ENCODE results near the gene SLC2A9. TPM values are rescaled to one million over a fixed set of nuclear protein-coding genes. Genes with fewer than 3 reads are reported as not detected.

The SLC2A9 gene
- total and polyA plus RNA-seq, 2 donors (not counting 1 experiment from before 2014, with no cell fraction given): 2.3 to 3.9 TPM

DNA sequence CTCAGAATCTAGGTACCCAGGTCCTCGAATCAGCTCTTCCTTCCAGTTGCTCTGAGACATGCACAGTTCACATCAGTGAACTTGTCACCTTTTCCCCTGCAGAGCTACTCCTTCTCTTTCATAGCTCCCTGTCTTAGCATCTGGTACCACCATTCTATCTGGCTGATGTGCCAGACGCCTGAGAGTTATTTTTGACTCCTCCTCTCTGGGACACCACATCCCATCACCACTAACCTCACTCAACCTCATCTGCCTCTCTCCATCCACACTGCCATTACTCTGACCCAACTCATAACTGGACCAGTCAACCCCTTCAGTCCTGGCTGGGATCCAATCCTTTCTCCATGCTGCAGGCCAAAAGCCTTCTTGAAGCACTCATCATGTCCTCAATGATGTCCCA, 44.5 kb downstream of the SLC2A9 start:
- no peaks in the 10 kb centered on the region for H3K9me3 ChIP-seq (ENCODE audit: control insufficient read depth, insufficient read depth, low read depth, low read length)
- no peaks in the 10 kb centered on the region for H3K36me3 ChIP-seq (ENCODE audit: control insufficient read depth, insufficient read depth, low read length)
- no peak for TF ChIP-seq EZH2 (IDR thresholded peaks at IDR 0.05; ENCODE audit: low read length, missing control alignments)
- TF ChIP-seq, protein P1, sequence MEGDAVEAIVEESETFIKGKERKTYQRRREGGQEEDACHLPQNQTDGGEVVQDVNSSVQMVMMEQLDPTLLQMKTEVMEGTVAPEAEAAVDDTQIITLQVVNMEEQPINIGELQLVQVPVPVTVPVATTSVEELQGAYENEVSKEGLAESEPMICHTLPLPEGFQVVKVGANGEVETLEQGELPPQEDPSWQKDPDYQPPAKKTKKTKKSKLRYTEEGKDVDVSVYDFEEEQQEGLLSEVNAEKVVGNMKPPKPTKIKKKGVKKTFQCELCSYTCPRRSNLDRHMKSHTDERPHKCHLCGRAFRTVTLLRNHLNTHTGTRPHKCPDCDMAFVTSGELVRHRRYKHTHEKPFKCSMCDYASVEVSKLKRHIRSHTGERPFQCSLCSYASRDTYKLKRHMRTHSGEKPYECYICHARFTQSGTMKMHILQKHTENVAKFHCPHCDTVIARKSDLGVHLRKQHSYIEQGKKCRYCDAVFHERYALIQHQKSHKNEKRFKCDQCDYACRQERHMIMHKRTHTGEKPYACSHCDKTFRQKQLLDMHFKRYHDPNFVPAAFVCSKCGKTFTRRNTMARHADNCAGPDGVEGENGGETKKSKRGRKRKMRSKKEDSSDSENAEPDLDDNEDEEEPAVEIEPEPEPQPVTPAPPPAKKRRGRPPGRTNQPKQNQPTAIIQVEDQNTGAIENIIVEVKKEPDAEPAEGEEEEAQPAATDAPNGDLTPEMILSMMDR (conservative IDR thresholded peaks at IDR 0.05 in 1 of 2, IDR thresholded peaks at IDR 0.05 in 1 of 2; ENCODE audit: low read depth in 1 of 2, low read length in 2 of 2): no peak
- no peak overlapping the region for H3K4me2 ChIP-seq (ENCODE audit: extremely low read depth, insufficient read depth, low read length)
- no peak overlapping the region for H2AFZ ChIP-seq (ENCODE audit: low read length)
- H3K4me1 ChIP-seq (ENCODE audit: control insufficient read depth, extremely low read depth, insufficient read depth, low read length): no peaks in the 10 kb centered on the region
- H4K20me1 ChIP-seq (ENCODE audit: control insufficient read depth, extremely low read depth, insufficient read depth, low read length): no peaks in the 10 kb centered on the region
- H3K27ac ChIP-seq (ENCODE audit: insufficient read depth, low read length): no peak overlapping the region
- no peak overlapping the region for H3K9ac ChIP-seq (ENCODE audit: insufficient read depth, low read length)
- H3K27me3 ChIP-seq (ENCODE audit: control insufficient read depth, insufficient read depth, low read length): no peaks in the 10 kb centered on the region
- H3K79me2 ChIP-seq (ENCODE audit: control insufficient read depth, insufficient read depth, low read length): no peaks in the 10 kb centered on the region
- no peak for DNase-seq (ENCODE audit: low read depth in 2 of 2)
- no peak overlapping the region for H3K4me3 ChIP-seq (replicated peaks in 1 of 4; ENCODE audit: control extremely low read depth in 1 of 4, insufficient read depth in 1 of 4, low read depth in 3 of 4, low read length in 4 of 4)

DNA sequence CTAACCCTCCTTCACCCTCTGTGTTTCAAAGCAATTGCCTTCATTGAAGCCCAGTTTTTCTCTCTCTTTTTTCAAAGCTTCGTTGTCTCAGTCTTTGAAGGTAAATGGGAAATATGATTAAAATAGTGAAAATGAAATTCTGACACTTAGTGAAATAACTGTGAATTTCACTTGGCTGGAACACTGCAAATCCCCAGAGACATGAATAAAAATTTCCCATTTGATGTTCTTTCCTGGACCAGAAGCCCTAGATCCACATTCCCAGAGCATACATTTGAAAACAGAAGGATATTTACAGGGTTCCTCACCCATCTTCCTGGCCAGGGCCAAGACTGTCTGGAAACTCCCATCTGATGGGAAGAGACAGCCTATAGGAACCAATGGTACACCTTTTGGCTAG, 45.0 kb downstream of the SLC2A9 start:
- H3K9ac ChIP-seq (ENCODE audit: insufficient read depth, low read length): no peak overlapping the region
- no peaks in the 10 kb centered on the region for H3K79me2 ChIP-seq (ENCODE audit: control insufficient read depth, insufficient read depth, low read length)
- DNase-seq (ENCODE audit: low read depth in 2 of 2): no peak
- H3K4me3 ChIP-seq (replicated peaks in 1 of 4; ENCODE audit: control extremely low read depth in 1 of 4, insufficient read depth in 1 of 4, low read depth in 3 of 4, low read length in 4 of 4): no peak overlapping the region
- TF ChIP-seq EZH2 (IDR thresholded peaks at IDR 0.05; ENCODE audit: low read length, missing control alignments): no peak
- TF ChIP-seq, protein P1 (conservative IDR thresholded peaks at IDR 0.05 in 1 of 2, IDR thresholded peaks at IDR 0.05 in 1 of 2; ENCODE audit: low read depth in 1 of 2, low read length in 2 of 2): no peak
- H3K36me3 ChIP-seq (ENCODE audit: control insufficient read depth, insufficient read depth, low read length): no peaks in the 10 kb centered on the region
- H3K27me3 ChIP-seq (ENCODE audit: control insufficient read depth, insufficient read depth, low read length): no peaks in the 10 kb centered on the region
- no peaks in the 10 kb centered on the region for H4K20me1 ChIP-seq (ENCODE audit: control insufficient read depth, extremely low read depth, insufficient read depth, low read length)
- H3K27ac ChIP-seq (ENCODE audit: insufficient read depth, low read length): no peak overlapping the region
- no peak overlapping the region for H2AFZ ChIP-seq (ENCODE audit: low read length)
- H3K4me2 ChIP-seq (ENCODE audit: extremely low read depth, insufficient read depth, low read length): no peak overlapping the region
- no peaks in the 10 kb centered on the region for H3K4me1 ChIP-seq (ENCODE audit: control insufficient read depth, extremely low read depth, insufficient read depth, low read length)
- no peaks in the 10 kb centered on the region for H3K9me3 ChIP-seq (ENCODE audit: control insufficient read depth, insufficient read depth, low read depth, low read length)

DNA sequence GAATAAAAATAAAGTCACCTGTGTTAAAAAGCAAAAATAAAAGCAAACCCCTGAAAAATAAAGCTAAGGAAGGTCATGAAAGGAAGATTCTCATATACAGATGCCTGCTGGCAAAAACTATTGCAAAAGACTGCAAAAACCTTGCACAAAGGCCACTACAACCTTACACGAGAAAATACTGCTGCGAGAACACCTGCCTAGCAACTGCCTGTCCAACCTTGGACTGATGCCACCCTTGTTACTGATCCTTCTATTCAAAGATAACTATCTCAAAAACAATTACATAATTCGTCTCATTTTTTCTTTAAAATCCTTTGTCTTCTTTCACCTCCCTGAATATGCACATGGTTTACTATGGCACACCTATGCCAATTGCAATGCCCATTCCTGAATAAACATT, 49.6 kb downstream of the SLC2A9 start:
- DNase-seq (ENCODE audit: low read depth in 2 of 2): no peak
- TF ChIP-seq, protein P1 (conservative IDR thresholded peaks at IDR 0.05 in 1 of 2, IDR thresholded peaks at IDR 0.05 in 1 of 2; ENCODE audit: low read depth in 1 of 2, low read length in 2 of 2): no peak
- no peak for TF ChIP-seq EZH2 (IDR thresholded peaks at IDR 0.05; ENCODE audit: low read length, missing control alignments)
- Histone ChIP-seq H3K9ac (ENCODE audit: insufficient read depth, low read length) (no peak overlapping the region), H3K27ac (ENCODE audit: insufficient read depth, low read length) (no peak overlapping the region), H3K4me1 (ENCODE audit: control insufficient read depth, extremely low read depth, insufficient read depth, low read length) (no peaks in the 10 kb centered on the region), H3K36me3 (ENCODE audit: control insufficient read depth, insufficient read depth, low read length) (no peaks in the 10 kb centered on the region), H4K20me1 (ENCODE audit: control insufficient read depth, extremely low read depth, insufficient read depth, low read length) (no peaks in the 10 kb centered on the region), H2AFZ (ENCODE audit: low read length) (no peak overlapping the region), H3K27me3 (ENCODE audit: control insufficient read depth, insufficient read depth, low read length) (no peaks in the 10 kb centered on the region), H3K79me2 (ENCODE audit: control insufficient read depth, insufficient read depth, low read length) (no peaks in the 10 kb centered on the region), H3K4me3 (replicated peaks in 1 of 4; ENCODE audit: control extremely low read depth in 1 of 4, insufficient read depth in 1 of 4, low read depth in 3 of 4, low read length in 4 of 4) (no peak overlapping the region), H3K9me3 (ENCODE audit: control insufficient read depth, insufficient read depth, low read depth, low read length) (no peaks in the 10 kb centered on the region), H3K4me2 (ENCODE audit: extremely low read depth, insufficient read depth, low read length) (no peak overlapping the region)
